ENCODE data around the gene LZTS2. TPM values are rescaled to one million over a fixed set of nuclear protein-coding genes. Genes with fewer than 3 reads are reported as not detected.

The LZTS2 gene
- total and polyA plus RNA-seq, 2 of the 8 experiments (the other 6 are each of a cell fraction or from before 2014, with no cell fraction given) = 75.7 to 99.5 TPM

DNA sequence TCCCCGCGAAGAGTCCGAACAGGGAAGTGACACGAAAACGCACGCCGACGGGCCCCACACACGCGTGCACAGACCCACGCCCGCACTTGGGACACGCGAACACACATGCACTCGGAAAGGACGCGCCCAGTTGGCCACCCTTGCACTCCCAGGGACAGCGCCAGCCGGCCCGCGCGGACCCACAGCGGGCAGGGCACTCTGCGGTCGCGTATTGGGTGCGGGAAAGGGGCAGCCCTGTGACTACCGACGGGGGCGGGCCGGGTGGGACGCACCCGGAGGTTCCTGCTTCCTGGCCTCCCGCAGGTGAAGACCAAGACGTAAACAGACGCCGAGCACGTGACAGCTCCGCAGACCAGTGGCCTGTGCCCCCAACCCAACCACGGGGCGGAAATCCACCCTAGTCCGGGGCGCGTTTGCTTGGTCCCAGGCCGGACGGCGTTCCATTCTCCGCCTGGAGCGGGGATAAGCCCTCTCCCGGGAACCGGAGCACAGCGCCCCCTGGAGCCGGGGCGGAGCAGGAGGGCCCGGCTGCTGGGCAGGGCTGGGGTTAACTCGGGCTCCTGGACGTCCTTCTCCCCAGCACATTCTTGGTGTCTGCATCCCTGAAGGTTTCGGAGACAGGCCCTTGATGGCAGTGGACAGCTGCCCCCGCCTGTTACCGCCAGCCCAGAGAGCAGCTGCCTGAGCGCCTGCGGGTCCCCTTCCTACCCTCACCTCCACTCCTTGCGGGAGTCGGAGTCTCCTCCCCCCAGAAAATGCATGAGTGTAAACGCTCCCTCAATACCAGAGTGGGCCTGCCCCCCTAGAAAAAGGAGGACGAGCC lies 2.0 kb upstream of the LZTS2 start (continued):
- peak in 1 of 2 experiments; percentile 40; a peak in 2 of 4 replicates for TF ChIP-seq RAD21 (IDR thresholded peaks at IDR 0.05 in 1 of 2, conservative IDR thresholded peaks at IDR 0.05 in 1 of 2; ENCODE audit: low read depth in 2 of 2, low read length in 2 of 2)
- no peak for TF ChIP-seq TCF12 (IDR thresholded peaks at IDR 0.05; ENCODE audit: low read depth, low read length)
- TF ChIP-seq SAP30 (IDR thresholded peaks at IDR 0.05; ENCODE audit: insufficient read depth, insufficient replicate concordance, low read length) = no peak
- peak; percentile 50; the same call in 1 of the 2 replicates for TF ChIP-seq BACH1 (IDR thresholded peaks at IDR 0.05; ENCODE audit: low read length)
